ENCODE data around the gene TBC1D3D. TPM values are rescaled to one million over a fixed set of nuclear protein-coding genes. Genes with fewer than 3 reads are reported as not detected.
"Not testable (repeated sequence)": the region's sequence is repeated elsewhere in the genome, so short reads cannot be mapped to it uniquely, and the experiment has no call there.

TBC1D3D gene
- 1 to 10 TPM; 1.4 to 3.0 TPM for total RNA-seq

- H3K27me3 Mint-ChIP-seq; H3K9me3 Mint-ChIP-seq; POLR2A ChIA-PET; H3K4me3 Mint-ChIP-seq; ATAC-seq (ENCODE audit: low read depth); H3K27ac Mint-ChIP-seq; DNase-seq; H3K4me1 Mint-ChIP-seq; H3K36me3 Mint-ChIP-seq: not testable (repeated sequence)
These were observed at the start of gene TBC1D3D for GRCh38 chr17:38003676-38004075. TSS of gene TBC1D3D (plus strand) at chr17:38003976. CDS start at chr17:38005561, 1,585 bp downstream.

GRCh38 chr17:37988960-37989359 lies 14.8 kb upstream of the TBC1D3D start, which contains the start of gene TBC1D3L:
TSS of gene TBC1D3L (minus strand) at chr17:37989060. CDS start at chr17:37987520, 1,540 bp downstream.
- not testable (repeated sequence) for H3K4me1 Mint-ChIP-seq, H3K27me3 Mint-ChIP-seq, H3K36me3 Mint-ChIP-seq

More at GRCh38 chr17:37988960-37989359, 14.8 kb upstream of the TBC1D3D start, which contains the start of gene TBC1D3L:
- DNase-seq; POLR2A ChIA-PET; H3K9me3 Mint-ChIP-seq; H3K27ac Mint-ChIP-seq; ATAC-seq (ENCODE audit: low read depth); H3K4me3 Mint-ChIP-seq: not testable (repeated sequence)

Other genes starting within 250 kb of the TBC1D3D start
- gene TBC1D3K, start 79.6 kb upstream of the TBC1D3D start, total RNA-seq, result not detected
- 10 to 100 TPM; 14.0 to 16.8 TPM for gene TBC1D3L, start 14.9 kb upstream of the TBC1D3D start, total RNA-seq
- gene TBC1D3C, start 64.7 kb downstream of the TBC1D3D start, total RNA-seq, result 1 to 10 TPM; 5.0 to 5.2 TPM
- not detected for gene TBC1D3E, start 124.0 kb downstream of the TBC1D3D start, total RNA-seq
- not detected for gene TBC1D3, start 188.6 kb downstream of the TBC1D3D start, total RNA-seq